ENCODE measurements around the gene ISG15.
"Not testable (repeated sequence)": the region's sequence is repeated elsewhere in the genome, so short reads cannot be mapped to it uniquely, and the experiment has no call there.

The ISG15 gene

DNA sequence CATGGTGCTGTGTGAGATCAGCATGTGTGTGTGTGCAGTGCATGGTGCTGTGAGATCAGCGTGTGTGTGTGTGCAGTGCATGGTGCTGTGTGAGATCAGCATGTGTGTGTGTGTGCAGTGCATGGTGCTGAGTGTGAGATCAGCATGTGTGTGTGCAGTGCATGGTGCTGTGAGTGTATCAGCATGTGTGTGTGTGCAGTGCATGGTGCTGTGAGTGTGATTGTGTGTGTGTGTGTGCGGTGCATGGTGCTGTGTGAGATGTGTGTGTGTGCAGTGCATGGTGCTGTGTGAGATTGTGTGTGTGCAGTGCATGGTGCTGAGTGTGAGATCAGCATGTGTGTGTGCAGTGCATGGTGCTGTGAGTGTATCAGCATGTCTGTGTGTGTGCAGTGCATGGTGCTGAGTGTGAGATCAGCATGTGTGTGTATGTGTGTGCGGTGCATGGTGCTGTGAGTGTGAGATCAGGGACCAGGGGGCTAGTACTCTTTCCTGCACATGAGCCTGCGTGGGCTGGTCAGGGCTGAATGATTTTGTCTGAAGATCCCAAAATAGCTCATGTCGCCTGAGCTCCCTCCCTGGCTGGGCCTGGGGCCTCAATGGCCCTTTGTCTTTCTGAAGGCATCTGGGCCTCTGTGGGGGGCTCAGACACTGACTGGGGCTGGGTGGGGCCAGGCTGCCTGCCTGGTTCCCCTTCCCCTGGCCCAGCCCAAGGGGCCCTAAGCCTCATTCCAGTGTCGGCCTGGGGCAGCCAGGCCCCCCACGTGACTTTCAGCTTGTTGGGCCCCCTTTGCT is 17.8 kb downstream of the ISG15 start:
- DNase-seq: not testable (repeated sequence)

DNA sequence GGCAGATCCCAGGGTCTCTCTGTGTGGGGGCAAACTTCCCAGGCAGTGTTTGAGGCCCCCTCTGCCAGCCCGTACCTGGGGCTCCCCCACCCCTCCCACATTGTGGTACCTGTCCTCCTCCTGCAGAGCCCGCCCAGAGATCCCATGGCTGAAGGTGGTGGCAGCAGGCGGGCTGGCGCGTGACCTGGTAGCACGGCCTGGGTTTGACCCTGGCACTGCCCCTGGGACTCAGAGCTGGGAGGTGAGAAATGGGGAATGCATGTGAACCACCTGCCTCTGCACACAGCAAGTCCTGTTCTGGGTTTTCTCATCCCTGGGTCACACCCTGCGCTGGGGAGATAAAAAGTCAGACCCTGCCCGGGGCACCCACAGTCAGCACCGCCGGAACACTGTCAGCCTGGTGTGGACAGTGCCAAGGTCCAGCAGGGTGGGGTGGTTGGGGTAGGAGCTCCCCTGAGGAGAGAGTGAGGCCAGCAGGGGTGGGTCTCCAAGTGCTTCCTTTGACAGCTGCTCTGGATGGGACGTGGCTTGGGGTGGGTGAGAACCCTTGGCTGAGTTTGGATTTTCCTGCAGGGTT is 18.4 kb downstream of the ISG15 start:
- DNase-seq: no peak

DNA sequence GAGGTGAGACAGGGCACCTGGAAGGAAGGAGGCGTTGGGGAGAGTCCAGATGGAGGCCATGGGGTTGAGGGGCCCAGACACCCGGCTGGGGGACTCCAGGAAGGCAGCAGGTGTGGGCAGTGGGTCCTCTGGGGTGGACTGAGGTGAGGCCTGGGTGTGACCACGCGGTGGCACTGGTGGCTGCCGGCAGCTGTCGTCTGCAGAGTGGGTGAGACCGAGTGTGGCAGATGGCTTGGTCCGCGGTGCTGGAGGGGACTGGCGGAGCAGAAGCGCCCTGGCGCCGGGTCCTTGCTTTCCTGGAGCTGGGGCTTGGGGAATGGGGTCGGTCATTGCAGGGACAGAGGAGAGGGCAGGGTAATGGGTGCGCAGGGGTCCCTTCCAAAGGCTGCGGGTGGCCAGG is 19.1 kb downstream of the ISG15 start:
- DNase-seq: no peak

DNA sequence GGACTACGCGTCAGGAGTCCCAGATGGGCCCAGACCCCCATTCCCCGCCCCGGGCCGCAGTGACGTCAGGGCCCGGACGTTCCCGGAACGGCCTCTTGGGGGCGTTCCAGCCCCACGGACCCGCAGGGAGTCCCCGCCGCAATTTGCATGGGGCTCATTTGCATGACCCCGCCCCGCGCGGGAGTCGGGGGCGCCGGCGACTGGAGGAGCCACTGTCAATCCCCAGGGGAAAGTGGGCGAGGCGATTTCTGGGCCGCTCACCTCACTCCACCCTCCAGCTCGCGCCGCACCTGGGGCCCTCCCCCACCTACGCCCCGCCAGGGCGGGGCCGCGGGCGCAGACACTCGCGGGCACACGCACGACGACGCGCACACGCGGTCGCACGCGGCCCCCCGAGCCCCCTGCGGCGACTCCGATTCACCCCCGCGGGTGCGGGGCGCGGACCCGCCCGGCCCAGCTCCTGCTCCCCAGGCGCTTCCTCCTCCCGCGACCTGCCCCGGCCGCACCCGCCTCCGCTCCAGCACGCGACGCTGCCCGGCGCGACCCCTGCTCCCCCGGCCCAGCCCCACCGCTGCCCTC is 19.8 kb downstream of the ISG15 start:
- DNase-seq: peak; percentile 93

DNA sequence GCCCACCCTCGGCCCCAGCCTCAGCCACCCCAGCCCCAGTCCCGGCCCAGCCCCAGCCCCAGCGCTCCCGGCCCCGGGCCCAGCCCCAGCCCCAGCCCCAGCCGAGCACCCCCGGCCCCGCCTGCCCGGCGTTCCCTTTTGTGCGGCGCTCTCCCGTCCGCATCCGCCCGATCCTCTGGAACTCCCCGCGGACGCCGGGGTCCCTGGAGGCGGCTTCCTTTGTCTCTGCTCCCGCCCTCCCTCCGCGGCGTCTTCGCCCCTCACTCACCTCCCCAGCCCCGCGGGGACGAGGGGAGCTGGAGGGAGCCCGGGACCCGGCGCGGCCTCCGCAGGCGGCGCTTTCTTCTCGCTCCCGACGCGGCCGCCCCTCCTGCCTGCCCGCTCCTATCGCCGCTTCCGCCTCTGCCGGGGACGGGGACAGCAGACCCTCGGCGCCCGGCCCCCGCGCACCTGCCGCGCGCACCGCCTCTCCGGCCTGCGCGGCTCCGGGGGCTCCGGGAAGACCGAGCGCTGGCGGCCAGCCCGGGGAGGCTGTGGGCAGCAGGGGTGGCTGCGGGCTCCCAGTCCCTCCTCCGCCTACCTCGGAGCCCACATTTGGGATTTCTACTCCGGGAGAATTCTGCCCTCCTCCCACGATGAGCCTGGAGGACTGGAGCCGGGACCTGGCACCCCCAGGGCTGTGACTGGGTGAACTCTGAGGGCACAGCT is 20.6 kb downstream of the ISG15 start:
- DNase-seq: no peak

DNA sequence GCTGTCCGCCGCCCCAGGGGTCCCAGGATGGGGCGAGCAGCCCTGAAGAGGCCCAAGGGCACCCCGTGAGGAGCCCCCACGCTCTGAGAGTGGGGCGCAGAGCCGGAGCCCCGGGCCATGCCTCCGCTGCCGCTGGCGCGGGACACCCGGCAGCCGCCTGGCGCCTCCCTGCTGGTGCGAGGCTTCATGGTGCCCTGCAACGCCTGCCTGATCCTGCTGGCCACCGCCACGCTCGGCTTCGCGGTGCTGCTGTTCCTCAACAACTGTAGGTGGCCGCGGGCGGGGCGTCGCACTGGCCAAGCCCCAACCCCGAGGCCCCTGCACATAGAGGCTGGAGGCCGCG is 21.1 kb downstream of the ISG15 start:
- DNase-seq: no peak

DNA sequence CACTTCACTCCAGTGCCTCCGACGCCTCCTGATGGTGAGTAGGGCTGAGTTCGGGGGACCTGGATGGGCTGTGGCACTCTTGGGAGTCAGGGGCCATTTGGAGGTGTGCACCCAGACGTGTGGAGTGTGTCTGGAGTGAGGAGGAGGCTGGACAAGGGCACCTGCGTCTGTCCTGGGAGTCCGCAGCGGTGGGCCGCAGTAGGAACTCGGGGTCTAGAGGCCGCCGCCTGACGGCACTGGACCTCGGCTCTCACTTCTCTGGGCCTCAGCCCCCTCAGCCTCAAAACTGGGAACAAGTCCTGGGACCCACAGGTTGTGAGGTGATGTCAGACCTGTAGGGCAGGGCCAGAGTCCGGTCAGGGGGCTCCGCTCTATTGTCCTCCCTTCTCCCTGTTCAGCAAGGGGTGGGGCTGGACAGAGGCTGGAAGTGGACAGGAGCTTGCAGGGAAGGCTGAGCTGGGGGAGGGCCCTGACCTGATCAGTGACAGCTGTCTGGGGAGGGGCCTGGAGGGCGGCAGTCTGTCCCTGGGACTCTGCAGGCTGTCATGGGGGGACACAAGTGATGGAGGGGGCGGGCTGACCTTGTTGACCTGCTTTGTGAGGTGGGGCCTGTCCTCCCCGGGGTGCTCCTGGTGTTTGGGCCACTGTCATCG is 22.1 kb downstream of the ISG15 start:
- no peak for DNase-seq

DNA sequence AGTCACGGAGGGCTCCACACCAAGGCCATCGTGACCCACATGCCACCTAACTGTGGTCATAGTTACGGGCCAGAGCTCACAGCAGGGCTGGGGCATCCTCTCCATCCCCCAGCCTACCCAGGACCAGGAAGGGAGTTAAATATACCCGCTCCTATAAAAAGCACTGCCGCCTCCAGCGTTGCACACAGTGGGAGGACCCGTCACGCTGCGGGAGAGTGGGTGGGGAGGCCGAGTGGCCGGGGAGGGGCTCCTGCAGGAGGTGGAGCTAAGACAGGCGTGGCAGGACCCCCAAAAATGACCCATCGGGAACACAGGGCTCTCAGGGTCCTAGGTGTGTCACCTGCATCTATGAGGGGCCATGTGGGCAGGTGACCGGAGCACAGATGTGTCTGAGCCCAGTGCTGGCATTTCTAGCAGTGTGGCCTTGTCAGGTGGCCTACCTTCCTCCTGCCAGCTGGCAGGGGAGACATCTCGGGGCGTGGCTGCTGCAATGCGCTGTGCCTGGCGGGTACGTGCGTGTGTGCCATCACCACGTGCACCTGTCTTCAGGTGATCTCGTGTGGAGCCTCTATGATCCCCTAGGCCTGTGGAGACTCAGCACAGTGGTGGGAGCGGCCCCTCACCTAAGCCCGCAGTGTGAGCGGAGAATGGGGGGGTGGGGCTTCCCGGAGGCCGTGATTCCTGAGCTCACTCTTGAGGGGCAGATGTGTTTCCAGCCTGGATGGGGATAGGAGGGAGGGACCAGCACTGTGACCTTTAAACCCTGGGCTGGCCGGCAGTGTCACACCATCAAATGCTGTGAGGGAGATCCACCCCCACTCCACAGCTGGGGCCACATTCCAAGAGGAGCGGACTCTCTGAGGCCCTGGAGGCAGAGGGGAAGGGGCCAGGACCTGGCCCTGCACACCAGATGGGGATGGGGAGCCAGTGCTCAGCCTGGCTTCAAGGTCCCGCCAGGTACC is 24.4 kb downstream of the ISG15 start:
- no peak for DNase-seq

DNA sequence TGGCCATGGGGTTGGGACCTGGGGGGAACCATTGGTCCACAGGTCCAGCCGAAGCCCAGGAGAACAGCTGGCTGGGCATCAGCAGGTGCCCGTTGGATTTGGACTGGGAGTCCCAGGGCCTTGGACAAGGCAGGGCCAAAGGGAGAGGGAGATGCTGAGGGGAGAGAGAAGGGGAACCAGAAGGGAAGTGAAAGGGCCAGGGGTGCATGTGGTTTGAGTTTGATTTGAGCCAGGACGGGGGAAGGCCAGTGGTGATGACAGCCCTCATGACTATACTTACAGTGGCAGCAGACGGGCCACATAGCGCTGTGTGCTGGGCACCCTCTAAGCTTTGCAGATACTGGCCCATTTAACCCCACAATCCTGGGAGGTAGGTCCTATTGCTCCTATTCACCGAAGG is 25.4 kb downstream of the ISG15 start:
- DNase-seq: no peak

DNA sequence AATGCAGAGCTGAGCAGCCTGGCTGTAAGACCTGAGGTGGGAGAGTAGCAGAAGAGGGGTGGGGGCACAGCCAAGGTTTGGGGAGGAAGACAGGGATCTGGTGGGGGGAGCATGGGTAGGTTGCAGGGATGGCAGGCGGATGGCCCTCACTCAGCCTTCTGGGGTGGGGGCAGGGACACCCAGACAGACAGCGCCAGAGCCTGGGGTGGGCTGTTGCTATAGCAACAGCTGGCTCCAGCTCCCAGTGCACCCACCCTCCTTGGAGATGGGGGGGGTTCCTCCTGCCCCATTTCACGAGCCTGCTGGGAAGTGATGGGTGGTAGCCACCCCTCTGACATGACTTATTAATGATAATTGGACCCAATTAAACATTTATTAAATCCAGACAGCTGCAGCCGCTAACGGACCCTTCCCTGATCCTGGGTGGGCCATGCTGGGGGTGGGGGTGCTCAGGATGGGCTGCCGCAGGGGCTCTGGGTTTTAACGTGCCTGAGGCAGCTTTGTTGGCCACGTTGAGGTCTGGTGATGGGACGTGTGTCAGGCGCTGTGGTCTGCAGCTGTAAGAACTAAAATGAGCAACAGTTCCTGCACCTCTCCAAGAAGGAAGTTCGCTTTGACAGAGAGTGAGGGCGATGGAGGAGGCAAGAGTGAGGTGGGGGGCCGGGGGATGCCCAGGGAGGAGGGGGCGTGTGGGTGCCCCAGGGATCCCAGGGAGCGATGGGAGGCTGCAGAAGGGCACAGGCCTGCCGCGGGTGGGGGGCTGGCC is 26.0 kb downstream of the ISG15 start:
- no peak for DNase-seq

DNA sequence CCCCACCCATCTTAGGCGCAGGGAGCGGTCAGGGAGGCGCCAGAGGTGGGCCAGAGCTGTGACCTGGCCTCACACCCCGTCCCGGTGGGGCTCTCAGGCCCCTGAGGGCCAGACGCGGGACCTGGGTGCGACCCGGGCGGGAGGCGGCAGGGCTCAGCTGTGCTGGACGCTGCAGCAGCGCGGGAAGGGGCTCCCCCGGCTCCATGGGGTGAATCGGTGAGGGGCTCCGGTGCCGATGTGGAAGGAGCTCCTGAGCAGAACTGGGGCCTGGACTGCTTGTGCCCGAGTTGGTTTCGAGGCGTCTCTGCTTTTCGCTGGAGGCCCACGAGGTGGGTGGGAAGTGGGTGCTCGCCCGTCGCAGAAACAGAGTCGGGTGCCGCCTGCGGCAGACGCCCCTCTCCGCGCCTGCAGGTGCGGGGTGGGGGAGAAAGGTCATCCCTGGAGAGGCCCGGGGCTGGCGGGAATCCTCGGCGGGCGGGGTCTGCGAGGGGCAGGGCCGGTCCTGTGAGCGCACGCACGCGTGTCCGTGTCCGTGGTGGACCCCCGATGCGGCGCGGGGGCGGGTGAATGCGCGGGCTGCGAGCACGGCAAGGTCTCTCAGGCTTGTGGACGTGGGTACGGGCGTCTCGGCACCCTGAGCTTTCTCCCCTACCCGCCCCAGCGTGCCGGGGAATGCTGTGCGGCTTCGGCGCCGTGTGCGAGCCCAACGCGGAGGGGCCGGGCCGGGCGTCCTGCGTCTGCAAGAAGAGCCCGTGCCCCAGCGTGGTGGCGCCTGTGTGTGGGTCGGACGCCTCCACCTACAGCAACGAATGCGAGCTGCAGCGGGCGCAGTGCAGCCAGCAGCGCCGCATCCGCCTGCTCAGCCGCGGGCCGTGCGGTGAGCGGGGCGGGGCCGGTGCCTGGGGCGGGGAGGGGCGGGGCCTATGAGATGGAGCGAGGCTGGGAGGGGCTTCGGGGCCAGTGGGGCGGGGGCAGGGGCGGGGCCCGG is 27.0 kb downstream of the ISG15 start:
- peak; percentile 75 for DNase-seq

DNA sequence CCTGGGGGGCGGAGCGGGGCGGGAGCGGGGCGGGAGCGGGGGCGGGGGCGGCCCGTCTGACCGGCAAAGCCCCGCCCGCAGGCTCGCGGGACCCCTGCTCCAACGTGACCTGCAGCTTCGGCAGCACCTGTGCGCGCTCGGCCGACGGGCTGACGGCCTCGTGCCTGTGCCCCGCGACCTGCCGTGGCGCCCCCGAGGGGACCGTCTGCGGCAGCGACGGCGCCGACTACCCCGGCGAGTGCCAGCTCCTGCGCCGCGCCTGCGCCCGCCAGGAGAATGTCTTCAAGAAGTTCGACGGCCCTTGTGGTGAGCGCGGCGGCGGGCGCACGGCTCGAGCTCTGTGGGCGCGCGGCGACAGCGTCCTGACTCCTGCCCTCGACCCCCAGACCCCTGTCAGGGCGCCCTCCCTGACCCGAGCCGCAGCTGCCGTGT is 27.8 kb downstream of the ISG15 start:
- DNase-seq: no peak

DNA sequence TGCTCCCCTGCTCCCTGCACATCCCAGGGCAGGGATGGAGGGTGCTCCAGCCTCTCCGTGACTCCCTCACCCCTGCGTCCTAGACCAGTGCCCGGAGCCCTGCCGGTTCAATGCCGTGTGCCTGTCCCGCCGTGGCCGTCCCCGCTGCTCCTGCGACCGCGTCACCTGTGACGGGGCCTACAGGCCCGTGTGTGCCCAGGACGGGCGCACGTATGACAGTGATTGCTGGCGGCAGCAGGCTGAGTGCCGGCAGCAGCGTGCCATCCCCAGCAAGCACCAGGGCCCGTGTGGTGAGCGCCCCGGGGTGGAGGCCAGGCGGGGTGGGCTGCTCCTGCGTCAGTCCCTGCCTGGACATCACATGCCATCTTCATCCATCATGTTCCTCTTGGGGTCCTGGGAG is 28.6 kb downstream of the ISG15 start:
- DNase-seq: no peak

DNA sequence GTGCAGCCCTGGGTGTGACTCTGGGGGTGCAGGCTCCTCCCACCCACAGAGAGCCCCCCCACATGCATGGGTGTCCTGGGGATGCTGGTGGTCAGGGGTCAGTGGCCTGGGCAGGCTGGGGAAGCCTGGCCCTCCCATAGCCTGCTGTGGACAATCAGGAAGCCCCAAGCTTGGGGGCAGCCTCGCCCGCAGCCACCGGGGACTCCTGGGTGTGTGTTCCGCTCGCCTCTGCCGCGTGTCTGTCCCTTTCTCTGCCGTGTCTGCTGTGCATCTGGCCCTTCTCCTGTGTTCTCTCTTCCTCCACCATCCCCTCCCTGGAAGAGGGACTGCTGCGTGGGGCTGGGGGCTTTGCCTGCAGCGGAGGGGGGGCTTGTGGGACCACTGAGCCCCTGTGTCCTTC is 29.5 kb downstream of the ISG15 start:
- no peak for DNase-seq

DNA sequence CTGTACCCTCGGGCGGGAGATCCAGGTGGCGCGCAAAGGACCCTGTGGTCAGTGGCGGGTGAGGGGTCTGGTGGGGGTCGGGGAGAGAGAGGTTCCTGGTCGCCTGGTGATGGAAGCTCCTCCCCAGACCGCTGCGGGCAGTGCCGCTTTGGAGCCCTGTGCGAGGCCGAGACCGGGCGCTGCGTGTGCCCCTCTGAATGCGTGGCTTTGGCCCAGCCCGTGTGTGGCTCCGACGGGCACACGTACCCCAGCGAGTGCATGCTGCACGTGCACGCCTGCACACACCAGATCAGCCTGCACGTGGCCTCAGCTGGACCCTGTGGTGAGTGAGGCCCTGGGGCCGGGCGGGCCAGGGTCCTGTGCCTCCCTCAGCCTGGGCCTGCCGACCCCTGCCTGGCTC is 30.1 kb downstream of the ISG15 start:
- no peak for DNase-seq

DNA sequence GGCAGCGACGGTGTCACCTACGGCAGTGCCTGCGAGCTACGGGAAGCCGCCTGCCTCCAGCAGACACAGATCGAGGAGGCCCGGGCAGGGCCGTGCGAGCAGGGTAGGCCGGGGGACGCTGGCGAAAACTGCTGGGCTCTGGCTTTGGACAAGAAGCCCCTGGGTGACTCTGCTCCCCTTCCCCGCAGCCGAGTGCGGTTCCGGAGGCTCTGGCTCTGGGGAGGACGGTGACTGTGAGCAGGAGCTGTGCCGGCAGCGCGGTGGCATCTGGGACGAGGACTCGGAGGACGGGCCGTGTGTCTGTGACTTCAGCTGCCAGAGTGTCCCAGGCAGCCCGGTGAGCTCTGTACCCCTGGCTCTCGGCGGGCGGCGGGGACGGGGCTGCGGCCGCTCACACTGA is 30.6 kb downstream of the ISG15 start:
- no peak for DNase-seq

DNA sequence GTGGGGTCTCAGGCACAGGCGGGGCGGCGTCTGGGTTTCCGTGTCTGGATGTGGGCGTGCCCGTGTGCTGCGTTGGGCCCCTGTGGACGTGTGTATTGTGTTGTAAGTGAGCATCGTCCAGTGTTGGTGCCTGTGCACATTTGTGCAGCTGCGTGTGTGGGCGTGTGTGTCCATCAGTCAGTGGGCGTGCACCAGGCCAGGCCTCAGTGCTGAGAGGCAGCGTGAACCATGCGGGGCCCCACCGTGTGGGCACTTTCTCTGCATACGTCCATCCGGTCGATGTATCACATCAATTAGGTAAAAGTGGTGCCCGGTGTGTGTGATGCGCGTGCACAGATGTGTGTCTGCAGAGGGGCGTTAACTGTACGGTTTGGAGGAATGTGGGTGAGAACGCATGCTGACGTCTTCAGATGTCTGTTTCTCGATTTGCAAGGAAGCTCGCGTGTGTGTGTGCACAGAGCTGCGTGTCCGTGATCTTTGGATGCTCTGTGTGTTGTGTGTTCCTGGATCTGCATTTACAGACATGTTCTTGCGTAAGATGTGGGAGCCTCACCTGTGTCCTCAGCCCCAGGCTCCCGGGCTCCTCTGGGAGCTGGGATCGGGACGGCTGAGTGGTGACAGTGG is 31.3 kb downstream of the ISG15 start:
- no peak for DNase-seq

DNA sequence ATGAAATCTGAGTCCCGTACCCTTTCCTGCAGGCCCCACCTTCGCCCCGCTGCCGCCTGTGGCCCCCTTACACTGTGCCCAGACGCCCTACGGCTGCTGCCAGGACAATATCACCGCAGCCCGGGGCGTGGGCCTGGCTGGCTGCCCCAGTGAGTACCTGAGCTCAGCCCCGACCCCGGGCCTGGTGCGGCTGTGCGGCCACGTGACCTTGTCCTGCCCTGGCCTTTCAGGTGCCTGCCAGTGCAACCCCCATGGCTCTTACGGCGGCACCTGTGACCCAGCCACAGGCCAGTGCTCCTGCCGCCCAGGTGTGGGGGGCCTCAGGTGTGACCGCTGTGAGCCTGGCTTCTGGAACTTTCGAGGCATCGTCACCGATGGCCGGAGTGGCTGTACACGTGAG is 31.8 kb downstream of the ISG15 start:
- no peak for DNase-seq

DNA sequence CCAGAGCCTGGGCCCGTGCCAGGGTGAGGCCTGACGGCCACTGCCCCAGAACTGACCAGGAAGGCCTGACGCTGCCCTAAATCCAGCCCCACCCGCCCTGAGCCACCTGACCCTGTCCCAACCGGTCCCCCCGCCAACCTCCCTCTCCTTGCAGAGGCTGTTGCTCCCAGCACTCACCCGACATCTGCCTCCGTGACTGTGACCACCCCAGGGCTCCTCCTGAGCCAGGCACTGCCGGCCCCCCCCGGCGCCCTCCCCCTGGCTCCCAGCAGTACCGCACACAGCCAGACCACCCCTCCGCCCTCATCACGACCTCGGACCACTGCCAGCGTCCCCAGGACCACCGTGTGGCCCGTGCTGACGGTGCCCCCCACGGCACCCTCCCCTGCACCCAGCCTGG is 32.9 kb downstream of the ISG15 start:
- no peak for DNase-seq

DNA sequence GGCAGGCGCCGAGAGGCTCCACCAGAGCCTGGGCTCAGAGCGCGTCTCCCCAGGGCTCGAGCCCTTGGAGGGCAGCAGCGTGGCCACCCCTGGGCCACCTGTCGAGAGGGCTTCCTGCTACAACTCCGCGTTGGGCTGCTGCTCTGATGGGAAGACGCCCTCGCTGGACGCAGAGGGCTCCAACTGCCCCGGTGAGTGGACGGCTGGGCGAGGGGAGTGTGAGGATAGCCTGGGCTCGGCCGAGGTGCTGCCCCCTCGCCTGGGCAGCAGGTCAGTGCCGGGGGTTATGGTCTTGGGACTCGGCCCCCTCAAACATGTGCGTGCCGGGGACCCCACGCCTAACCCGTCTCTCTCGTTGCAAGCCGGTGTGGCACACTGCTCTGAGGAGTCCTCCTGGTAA is 33.5 kb downstream of the ISG15 start:
- no peak for DNase-seq

Measured in activated CD8-positive, alpha-beta memory T cell treated with anti-CD3 and anti-CD28 coated beads, Interleukin-2, amount 50 U/mL, for 4 hours (primary cell).